BLaER1 treated with 17β-estradiol and CSF1 and Interleukin-3, amounts not matched to agents 10 nM and 100 nM (cell line): ENCODE results near the gene EHD4.

Source experiments
- H3K27ac ChIP-seq, 11 experiments: shearing (Covaris generic); formaldehyde crosslinking; 2 replicates each; pipeline ENCODE4 v1.8.1; 2022
- H3K27me3 ChIP-seq, 11 experiments: shearing (Covaris generic); formaldehyde crosslinking; 2 replicates each; pipeline ENCODE4 v1.8.1; 2022
- H3K36me3 ChIP-seq, 11 experiments: shearing (Covaris generic); formaldehyde crosslinking; 2 replicates each; pipeline ENCODE4 v1.8.1; 2022
- H3K4me1 ChIP-seq, 10 experiments: shearing (Covaris generic); formaldehyde crosslinking; 2 replicates each; pipeline ENCODE4 v1.8.1; 2022
- H3K4me2 ChIP-seq, 11 experiments: shearing (Covaris generic); formaldehyde crosslinking; 2 replicates each; pipeline ENCODE4 v1.8.1; 2022
- H3K4me3 ChIP-seq, 10 experiments: shearing (Covaris generic); formaldehyde crosslinking; 2 replicates each; pipeline ENCODE4 v1.8.1; 2022
- H3K9ac ChIP-seq, 11 experiments: shearing (Covaris generic); formaldehyde crosslinking; 2 replicates each; pipeline ENCODE4 v1.8.1; 2022
- H3K9me3 ChIP-seq, 11 experiments: shearing (Covaris generic); formaldehyde crosslinking; replicated peaks in 1 of 11; 2 replicates each; pipeline ENCODE4 v1.8.1; 2022
- H4K20me1 ChIP-seq, 11 experiments: shearing (Covaris generic); formaldehyde crosslinking; 2 replicates each; pipeline ENCODE4 v1.8.1; 2022
- Cebpa-rat ChIP-seq, 11 experiments: shearing (Covaris generic); IDR thresholded peaks; 2 replicates each; pipeline ENCODE4 v1.8.1; 2022

Gene EHD4

GRCh38 chr15:41911691-41912345 is 60.5 kb downstream of the EHD4 start:
- Histone ChIP-seq H3K9ac (no peak overlapping the region), H3K27ac (peak overlapping the region in 1 of 11 experiments; percentile 26; a peak in 1 of 22 replicates), H4K20me1 (peaks cover 0 to 11% (median 0%) of the 10 kb centered on the region in 11 experiments; a peak in 1 of 22 replicates), H3K4me1 (peaks cover 53 to 69% (median 59%) of the 10 kb centered on the region in 10 experiments), H3K36me3 (peaks cover 22 to 73% (median 46%) of the 10 kb centered on the region in 11 experiments), H3K4me3 (no peak overlapping the region), H3K4me2 (peak overlapping the region in 7 of 11 experiments; percentile 1 to 40 (median 7); a peak in 4 of 22 replicates), H3K27me3 (no peaks in the 10 kb centered on the region), H3K9me3 (peaks cover 4 to 10% (median 7%) of the 10 kb centered on the region in 11 experiments)
- TF ChIP-seq Cebpa-rat (IDR thresholded peaks at IDR 0.05), result no peak

- Histone ChIP-seq H3K9ac (no peak overlapping the region), H3K4me1 (peaks cover 35 to 52% (median 43%) of the 10 kb centered on the region in 10 experiments), H3K4me2 (no peak overlapping the region), H3K27ac (no peak overlapping the region), H3K36me3 (peaks cover 35 to 91% (median 57%) of the 10 kb centered on the region in 11 experiments), H4K20me1 (peaks cover 0 to 24% (median 5%) of the 10 kb centered on the region in 11 experiments; a peak in 14 of 22 replicates), H3K27me3 (no peaks in the 10 kb centered on the region), H3K9me3 (peaks cover 18 to 24% (median 20%) of the 10 kb centered on the region in 11 experiments), H3K4me3 (no peak overlapping the region)
- no peak for TF ChIP-seq Cebpa-rat (IDR thresholded peaks at IDR 0.05)
Measured at GRCh38 chr15:41908736-41909461, 63.5 kb downstream of the EHD4 start.

- Histone ChIP-seq H3K4me1 (peaks cover 30 to 48% (median 38%) of the 10 kb centered on the region in 10 experiments), H3K4me3 (no peak overlapping the region), H4K20me1 (peaks cover 0 to 34% (median 10%) of the 10 kb centered on the region in 11 experiments; a peak in 14 of 22 replicates), H3K4me2 (peak overlapping the region in 1 of 11 experiments; percentile 2; a peak in 2 of 22 replicates), H3K36me3 (peaks cover 35 to 83% (median 52%) of the 10 kb centered on the region in 11 experiments), H3K27me3 (no peaks in the 10 kb centered on the region), H3K9me3 (peaks cover 18 to 24% (median 20%) of the 10 kb centered on the region in 11 experiments), H3K9ac (no peak overlapping the region), H3K27ac (no peak overlapping the region; a peak in 1 of 22 replicates)
- no peak for TF ChIP-seq Cebpa-rat (IDR thresholded peaks at IDR 0.05)
Measured at GRCh38 chr15:41907141-41907540, 65.2 kb downstream of the EHD4 start.

- Histone ChIP-seq H3K4me2 (peak overlapping the region in 1 of 11 experiments; percentile 2; a peak in 2 of 22 replicates), H3K36me3 (peaks cover 35 to 83% (median 49%) of the 10 kb centered on the region in 11 experiments), H3K27ac (no peak overlapping the region; a peak in 2 of 22 replicates), H3K9ac (no peak overlapping the region), H3K4me1 (peaks cover 27 to 48% (median 37%) of the 10 kb centered on the region in 10 experiments), H4K20me1 (peaks cover 0 to 36% (median 13%) of the 10 kb centered on the region in 11 experiments; a peak in 14 of 22 replicates), H3K9me3 (peaks cover 18 to 24% (median 20%) of the 10 kb centered on the region in 11 experiments), H3K27me3 (no peaks in the 10 kb centered on the region), H3K4me3 (peak overlapping the region in 3 of 10 experiments; percentile 14 to 31 (median 20); a peak in 3 of 20 replicates)
- no peak for TF ChIP-seq Cebpa-rat (IDR thresholded peaks at IDR 0.05)
Measured at GRCh38 chr15:41906608-41907007, 65.7 kb downstream of the EHD4 start.

- no peak for TF ChIP-seq Cebpa-rat (IDR thresholded peaks at IDR 0.05)
- peaks cover 35 to 85% (median 52%) of the 10 kb centered on the region in 11 experiments for H3K36me3 ChIP-seq
- no peaks in the 10 kb centered on the region for H3K27me3 ChIP-seq
- H3K9ac ChIP-seq, result peak overlapping the region in 1 of 11 experiments; percentile 14; a peak in 1 of 22 replicates
- H3K27ac ChIP-seq, result no peak overlapping the region
- H3K4me1 ChIP-seq, result peaks cover 32 to 55% (median 43%) of the 10 kb centered on the region in 10 experiments
- H3K4me3 ChIP-seq, result no peak overlapping the region
- H3K4me2 ChIP-seq, result peak overlapping the region in 5 of 11 experiments; percentile 1 to 71 (median 50); a peak in 6 of 22 replicates
- peaks cover 18 to 24% (median 20%) of the 10 kb centered on the region in 11 experiments for H3K9me3 ChIP-seq
- H4K20me1 ChIP-seq, result peaks cover 0 to 44% (median 14%) of the 10 kb centered on the region in 11 experiments; a peak in 14 of 22 replicates
Measured at GRCh38 chr15:41905036-41905793, 67.1 kb downstream of the EHD4 start.

- H3K27ac ChIP-seq, result no peak overlapping the region
- H3K9ac ChIP-seq, result peak overlapping the region in 2 of 11 experiments; percentile 14 to 31; a peak in 2 of 22 replicates
- TF ChIP-seq Cebpa-rat (IDR thresholded peaks at IDR 0.05), result no peak
- peak overlapping the region; percentile 22 to 82 (median 61); a peak in 19 of 22 replicates for H3K4me2 ChIP-seq
- H3K9me3 ChIP-seq, result peaks cover 18 to 24% (median 20%) of the 10 kb centered on the region in 11 experiments
- H3K27me3 ChIP-seq, result no peaks in the 10 kb centered on the region
- no peak overlapping the region for H3K4me3 ChIP-seq
- H4K20me1 ChIP-seq, result peaks cover 0 to 44% (median 14%) of the 10 kb centered on the region in 11 experiments; a peak in 14 of 22 replicates
- H3K36me3 ChIP-seq, result peaks cover 35 to 85% (median 51%) of the 10 kb centered on the region in 11 experiments
- peaks cover 32 to 55% (median 44%) of the 10 kb centered on the region in 10 experiments for H3K4me1 ChIP-seq
Measured at GRCh38 chr15:41904541-41905005, 67.8 kb downstream of the EHD4 start.

GRCh38 chr15:41903782-41904181 is 68.6 kb downstream of the EHD4 start:
- H3K4me3 ChIP-seq, result no peak overlapping the region
- H4K20me1 ChIP-seq, result peaks cover 0 to 40% (median 14%) of the 10 kb centered on the region in 11 experiments; a peak in 14 of 22 replicates
- H3K4me1 ChIP-seq, result peaks cover 32 to 62% (median 49%) of the 10 kb centered on the region in 10 experiments
- no peaks in the 10 kb centered on the region for H3K27me3 ChIP-seq
- H3K36me3 ChIP-seq, result peaks cover 27 to 85% (median 43%) of the 10 kb centered on the region in 11 experiments
- TF ChIP-seq Cebpa-rat (IDR thresholded peaks at IDR 0.05), result no peak
- H3K27ac ChIP-seq, result 0 out of 22 replicates have a peak overlapping the region, but pooled peaks of 1 of the 11 experiments have one; percentile 4
- H3K9me3 ChIP-seq, result peaks cover 18 to 24% (median 20%) of the 10 kb centered on the region in 11 experiments
- peak overlapping the region in 5 of 11 experiments; percentile 9 to 47 (median 31); a peak in 7 of 22 replicates for H3K9ac ChIP-seq
- H3K4me2 ChIP-seq, result peak overlapping the region in 10 of 11 experiments; percentile 20 to 82 (median 64); a peak in 20 of 22 replicates

GRCh38 chr15:41901431-41901830 is 70.9 kb downstream of the EHD4 start:
- Histone ChIP-seq H3K27ac (no peak overlapping the region), H3K4me3 (no peak overlapping the region), H3K4me2 (peak overlapping the region in 8 of 11 experiments; percentile 57 to 82 (median 74); a peak in 16 of 22 replicates), H3K9ac (no peak overlapping the region), H4K20me1 (peaks cover 0 to 40% (median 14%) of the 10 kb centered on the region in 11 experiments; a peak in 14 of 22 replicates), H3K27me3 (no peaks in the 10 kb centered on the region), H3K36me3 (peaks cover 9 to 78% (median 20%) of the 10 kb centered on the region in 11 experiments), H3K4me1 (peaks cover 22 to 79% (median 69%) of the 10 kb centered on the region in 10 experiments), H3K9me3 (peaks cover 7 to 13% (median 10%) of the 10 kb centered on the region in 11 experiments)
- no peak for TF ChIP-seq Cebpa-rat (IDR thresholded peaks at IDR 0.05)
